HEK293 (cell line): ENCODE measurements around the gene TOMT.

Experiments used
- CTCF ChIP-seq: fragments of 450-650 bp; formaldehyde crosslinking; IDR thresholded peaks from 2 replicates; pipeline ENCODE4 v1.5.1; 2016; ENCODE audit warnings: missing biosample characterization, missing genetic modification characterization
- FEZF1 ChIP-seq: fragments of 450-650 bp; formaldehyde crosslinking; IDR thresholded peaks from 2 replicates; pipeline ENCODE4 v1.5.1; 2016; ENCODE audit warnings: missing biosample characterization, missing genetic modification characterization
- KLF16 ChIP-seq: fragments of 450-650 bp; formaldehyde crosslinking; IDR thresholded peaks from 2 replicates; pipeline ENCODE4 v1.5.1; 2017; ENCODE audit warnings: missing biosample characterization, missing genetic modification characterization
- MYNN ChIP-seq: fragments of 450-650 bp; formaldehyde crosslinking; IDR thresholded peaks from 2 replicates; pipeline ENCODE4 v1.5.1; 2016; ENCODE audit warnings: missing biosample characterization, missing genetic modification characterization, borderline replicate concordance
- OSR2 ChIP-seq: fragments of 450-650 bp; formaldehyde crosslinking; IDR thresholded peaks from 2 replicates; pipeline ENCODE4 v1.5.1; 2016; ENCODE audit warnings: missing biosample characterization, missing genetic modification characterization
- RBAK ChIP-seq: fragments of 450-650 bp; formaldehyde crosslinking; IDR thresholded peaks from 2 replicates; pipeline ENCODE4 v1.5.1; 2016; ENCODE audit warnings: missing biosample characterization, missing genetic modification characterization
- ZFHX2 ChIP-seq: fragments of 450-650 bp; formaldehyde crosslinking; conservative IDR thresholded peaks from 2 replicates; pipeline ENCODE4 v1.5.1; 2016; ENCODE audit warnings: missing biosample characterization, missing genetic modification characterization
- ZNF302 ChIP-seq: fragments of 450-650 bp; formaldehyde crosslinking; IDR thresholded peaks from 2 replicates; pipeline ENCODE4 v1.5.1; 2016; ENCODE audit warnings: missing biosample characterization, missing genetic modification characterization, low read depth
- ZNF354C ChIP-seq: fragments of 450-650 bp; formaldehyde crosslinking; IDR thresholded peaks from 2 replicates; pipeline ENCODE4 v1.5.1; 2016; ENCODE audit warnings: missing biosample characterization, missing genetic modification characterization, low read depth, borderline replicate concordance
- ZNF510 ChIP-seq: fragments of 450-650 bp; formaldehyde crosslinking; IDR thresholded peaks from 2 replicates; pipeline ENCODE4 v1.5.1; 2018; ENCODE audit warnings: mild to moderate bottlenecking, missing genetic modification characterization, missing biosample characterization; ENCODE audit not compliant: insufficient replicate concordance
- ZNF76 ChIP-seq: fragments of 450-650 bp; formaldehyde crosslinking; IDR thresholded peaks from 2 replicates; pipeline ENCODE4; 2016; ENCODE audit warnings: low read depth, missing biosample characterization, missing genetic modification characterization, borderline replicate concordance

DNA sequence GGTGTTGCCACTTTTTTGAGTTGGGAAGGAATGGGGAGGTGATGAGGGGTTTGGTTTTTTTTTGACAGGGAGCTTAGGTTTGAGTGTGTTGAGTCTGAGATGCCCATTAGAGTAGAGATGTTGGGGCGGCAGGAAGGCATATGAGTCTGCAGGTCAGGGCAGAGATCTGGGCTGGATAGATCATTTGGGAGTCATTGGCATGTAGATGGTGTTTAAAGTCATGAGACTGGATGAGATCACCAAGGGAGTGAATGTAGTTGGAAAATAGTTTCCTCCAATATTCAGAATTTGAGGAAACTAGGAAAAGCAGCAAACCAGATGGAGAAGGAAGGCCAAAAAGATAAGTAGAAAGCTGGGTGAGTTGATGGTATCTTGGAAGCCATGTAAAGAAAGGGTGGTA lies 8.8 kb downstream of the TOMT start:
- TF ChIP-seq ZNF510 (tag by site-specific recombination) (no peak), KLF16 (tag by site-specific recombination) (no peak), CTCF (no peak), ZNF302 (tag by site-specific recombination) (no peak), ZFHX2 (no peak), FEZF1 (tag by site-specific recombination) (no peak), OSR2 (tag by site-specific recombination) (no peak), ZNF76 (no peak), MYNN (tag by site-specific recombination) (no peak), RBAK (tag by site-specific recombination) (no peak), ZNF354C (no peak)
